ENCODE results near the gene CACFD1.

DNA sequence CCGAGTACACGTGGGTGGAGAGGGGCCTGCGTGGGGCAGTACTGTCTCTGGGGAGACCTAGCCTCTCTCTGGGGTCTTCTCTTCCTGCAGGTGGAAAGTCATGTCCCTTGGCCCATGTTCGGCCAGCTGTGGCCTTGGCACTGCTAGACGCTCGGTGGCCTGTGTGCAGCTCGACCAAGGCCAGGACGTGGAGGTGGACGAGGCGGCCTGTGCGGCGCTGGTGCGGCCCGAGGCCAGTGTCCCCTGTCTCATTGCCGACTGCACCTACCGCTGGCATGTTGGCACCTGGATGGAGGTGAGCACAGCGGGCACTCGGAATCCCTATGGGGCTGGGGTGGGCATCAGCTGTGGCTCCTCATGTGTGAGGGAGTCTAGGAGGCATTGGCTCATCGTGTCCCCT, 5.5 kb upstream of the CACFD1 start:
- no peak for TF ChIP-seq CTCF (IDR thresholded peaks at IDR 0.05; ENCODE audit: borderline replicate concordance, extremely low read depth, low read length, poor library complexity, severe bottlenecking)
- TF ChIP-seq EZH2 (IDR thresholded peaks at IDR 0.05; ENCODE audit: borderline replicate concordance, low read depth, low read length, severe bottlenecking) = no peak
